Spleen (tissue), 7 donors: Measurements from ENCODE around the gene SIGLEC8.

Experiments used
- CTCF ChIP-seq, 11 experiments: fragments of 200-600 bp in 7 of 11; fragments of 450-650 bp in 4 of 11; sonication (generic) in 4 of 11; IDR thresholded peaks in 8 of 11; conservative IDR thresholded peaks in 3 of 11; 1 replicate in 7 of 11; 2 replicates in 4 of 11; pipeline versions ENCODE4 v1.4.0 to v1.8.0; 2016 to 2021; ENCODE audit warnings: antibody characterized with exemption in 11 of 11, inconsistent platforms in 4 of 11, mild to moderate bottlenecking in 1 of 11
- POLR2AphosphoS5 ChIP-seq, 3 donors: sonication (generic); formaldehyde crosslinking; IDR thresholded peaks; one replicate each; pipeline ENCODE4 v1.5.1; 2017; ENCODE audit warnings: antibody characterized with exemption in 3 of 3
- donor health status: DM: no; HTN: no; CAD: no; lungs with moderate emphysema.
- donor health status: DM: no; HTN: no; CAD: no.
- donor health status: DM: no; HTN: no; CAD: no.

GRCh38 chr19:51415187-51415586, 43.1 kb downstream of the SIGLEC8 start:
- TF ChIP-seq POLR2AphosphoS5 (IDR thresholded peaks at IDR 0.05) (no peak), CTCF (IDR thresholded peaks at IDR 0.05 in 8 of 11, conservative IDR thresholded peaks at IDR 0.05 in 3 of 11) (no peak)
